ENCODE data around the gene CCR7.

The CCR7 gene

GRCh38 chr17:40517286-40517662 lies 48.0 kb downstream of the CCR7 start:
- H3K27me3 ChIP-seq = peaks cover 96% of the 10 kb centered on the region
- no peaks in the 10 kb centered on the region for H3K9me3 ChIP-seq
- TF ChIP-seq CTCF (IDR thresholded peaks at IDR 0.05) = no peak
- H3K4me1 ChIP-seq (ENCODE audit: control insufficient read depth in 1 of 2, insufficient read depth in 1 of 2, low read depth in 1 of 2, low read length in 1 of 2) = no peaks in the 10 kb centered on the region
- no peaks in the 10 kb centered on the region for H3K36me3 ChIP-seq
- H3K4me3 ChIP-seq (ENCODE audit: low read depth in 1 of 2, low read length in 1 of 2) = no peak overlapping the region
- H3K27ac ChIP-seq = no peak overlapping the region

- Histone ChIP-seq H3K27ac (no peak overlapping the region), H3K4me1 (ENCODE audit: control insufficient read depth in 1 of 2, insufficient read depth in 1 of 2, low read depth in 1 of 2, low read length in 1 of 2) (no peaks in the 10 kb centered on the region), H3K27me3 (peaks cover 96% of the 10 kb centered on the region), H3K4me3 (ENCODE audit: low read depth in 1 of 2, low read length in 1 of 2) (no peak overlapping the region), H3K9me3 (no peaks in the 10 kb centered on the region), H3K36me3 (no peaks in the 10 kb centered on the region)
- TF ChIP-seq CTCF (IDR thresholded peaks at IDR 0.05) = no peak
Measured at GRCh38 chr17:40516581-40517285, 48.5 kb downstream of the CCR7 start.

- no peak overlapping the region for H3K4me3 ChIP-seq (ENCODE audit: low read depth in 1 of 2, low read length in 1 of 2)
- H3K27me3 ChIP-seq = peaks cover 96% of the 10 kb centered on the region
- TF ChIP-seq CTCF (IDR thresholded peaks at IDR 0.05) = no peak
- no peaks in the 10 kb centered on the region for H3K9me3 ChIP-seq
- H3K27ac ChIP-seq = no peak overlapping the region
- no peaks in the 10 kb centered on the region for H3K36me3 ChIP-seq
- H3K4me1 ChIP-seq (ENCODE audit: control insufficient read depth in 1 of 2, insufficient read depth in 1 of 2, low read depth in 1 of 2, low read length in 1 of 2) = no peaks in the 10 kb centered on the region
Measured at GRCh38 chr17:40515491-40516041, 49.7 kb downstream of the CCR7 start.

- Histone ChIP-seq H3K4me1 (ENCODE audit: control insufficient read depth in 1 of 2, insufficient read depth in 1 of 2, low read depth in 1 of 2, low read length in 1 of 2) (no peaks in the 10 kb centered on the region), H3K36me3 (no peaks in the 10 kb centered on the region), H3K9me3 (no peaks in the 10 kb centered on the region), H3K4me3 (ENCODE audit: low read depth in 1 of 2, low read length in 1 of 2) (no peak overlapping the region), H3K27ac (no peak overlapping the region), H3K27me3 (peaks cover 96% of the 10 kb centered on the region)
- TF ChIP-seq CTCF (IDR thresholded peaks at IDR 0.05) = no peak
Measured at GRCh38 chr17:40515011-40515410, 50.3 kb downstream of the CCR7 start.

GRCh38 chr17:40514013-40514875 lies 51.0 kb downstream of the CCR7 start:
- H3K27me3 ChIP-seq = peaks cover 88% of the 10 kb centered on the region
- no peaks in the 10 kb centered on the region for H3K9me3 ChIP-seq
- no peak overlapping the region for H3K27ac ChIP-seq
- H3K36me3 ChIP-seq = no peaks in the 10 kb centered on the region
- no peak overlapping the region for H3K4me3 ChIP-seq (ENCODE audit: low read depth in 1 of 2, low read length in 1 of 2)
- no peaks in the 10 kb centered on the region for H3K4me1 ChIP-seq (ENCODE audit: control insufficient read depth in 1 of 2, insufficient read depth in 1 of 2, low read depth in 1 of 2, low read length in 1 of 2)
- TF ChIP-seq CTCF (IDR thresholded peaks at IDR 0.05) = no peak

Measured in neutrophil (primary cell).